Lower leg skin (tissue), 4 donors: Measurements from ENCODE around the gene LYG1. TPM values are rescaled to one million over a fixed set of nuclear protein-coding genes. Genes with fewer than 3 reads are reported as not detected.

Experiments
- DNase-seq, 2 donors: peaks; one replicate each; pipeline ENCODE4 v3.0.0-alpha.2; 2019; ENCODE audit warnings: low spot score in 2 of 2
- H3K4me3 ChIP-seq: fragments of 200-600 bp; sonication (generic); 2 replicates; pipeline ENCODE4 v1.5.1; 2017; ENCODE audit warnings: mild to moderate bottlenecking, low read depth; ENCODE audit not compliant: poor library complexity, severe bottlenecking
- POLR2A ChIP-seq, 2 donors: fragments of 450-650 bp; IDR thresholded peaks; one replicate each; pipeline ENCODE4 v1.6.1; 2016 to 2017; ENCODE audit warnings: antibody characterized with exemption in 2 of 2, mild to moderate bottlenecking in 1 of 2, moderate library complexity in 1 of 2
- WGBS, 2 donors: methylation state at CpG; one replicate each; pipeline ENCODE4 v1.1.5; 2018; 5-methylcytosine and 5-hydroxymethylcytosine counted together
- intact Hi-C: fragments of 100-400 bp; cut with DNase I; formaldehyde crosslinking; loops from one replicate; pipeline ENCODE4 v1.15.0; 2023; ENCODE audit warnings: low total_unique reads
- total RNA-seq, 4 donors: library from RNA; depleted of rRNA; stranded (reverse); fragments of >200 nt; gene quantifications; one replicate each; pipeline ENCODE4 v1.1.0, GENCODE V29; 2016
- TF ChIP-seq, protein P1 (sequence below), 3 donors: fragments of 450-650 bp; IDR thresholded peaks; one replicate each; pipeline ENCODE4 v1.5.1; 2016; ENCODE audit warnings: antibody characterized with exemption in 3 of 3, mild to moderate bottlenecking in 3 of 3, moderate library complexity in 2 of 3

The LYG1 gene
- total RNA-seq, 4 donors from 2014 or later = 0.97 to 1.7 TPM; not detected in 2

DNA sequence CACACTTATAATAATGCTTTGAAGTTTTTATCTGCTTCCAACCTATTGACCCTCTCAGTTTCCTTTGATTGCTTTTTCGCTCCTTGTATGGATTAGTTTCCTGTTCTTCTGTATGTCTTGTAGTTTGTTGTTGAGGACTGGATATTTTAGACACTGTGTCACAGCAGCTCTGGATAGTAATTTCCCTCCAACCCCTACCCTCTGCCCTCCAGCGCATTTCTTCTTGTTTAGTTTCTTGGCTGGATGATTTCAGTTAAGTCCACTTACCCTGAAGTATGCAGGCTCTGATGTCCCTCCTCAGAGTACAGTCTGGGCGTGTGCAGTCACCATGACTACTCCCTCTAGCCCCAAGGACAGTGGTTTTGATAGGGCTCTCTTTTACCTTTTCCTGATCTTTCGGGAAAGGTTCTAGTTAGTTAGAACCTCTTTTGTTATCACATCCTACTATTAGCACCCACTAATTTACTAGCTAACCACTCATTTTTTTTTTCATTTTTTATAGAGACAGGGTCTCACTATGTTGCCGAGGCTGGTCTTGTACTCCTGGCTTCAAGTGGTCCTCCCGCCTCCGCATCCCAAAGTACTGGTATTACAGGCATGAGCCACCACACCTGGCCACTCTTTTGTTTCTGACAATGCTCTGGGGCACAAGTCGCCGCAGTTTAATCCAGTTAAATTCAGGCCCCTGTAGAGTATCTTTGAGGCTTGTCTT is 16.3 kb upstream of the LYG1 start:
- WGBS, 2 donors = 97 to 99% methylated on average over 9 of the region's 9 CpGs
- intact Hi-C loops = no loop called here
- TF ChIP-seq POLR2A (IDR thresholded peaks at IDR 0.05) = no peak
- TF ChIP-seq, protein P1, sequence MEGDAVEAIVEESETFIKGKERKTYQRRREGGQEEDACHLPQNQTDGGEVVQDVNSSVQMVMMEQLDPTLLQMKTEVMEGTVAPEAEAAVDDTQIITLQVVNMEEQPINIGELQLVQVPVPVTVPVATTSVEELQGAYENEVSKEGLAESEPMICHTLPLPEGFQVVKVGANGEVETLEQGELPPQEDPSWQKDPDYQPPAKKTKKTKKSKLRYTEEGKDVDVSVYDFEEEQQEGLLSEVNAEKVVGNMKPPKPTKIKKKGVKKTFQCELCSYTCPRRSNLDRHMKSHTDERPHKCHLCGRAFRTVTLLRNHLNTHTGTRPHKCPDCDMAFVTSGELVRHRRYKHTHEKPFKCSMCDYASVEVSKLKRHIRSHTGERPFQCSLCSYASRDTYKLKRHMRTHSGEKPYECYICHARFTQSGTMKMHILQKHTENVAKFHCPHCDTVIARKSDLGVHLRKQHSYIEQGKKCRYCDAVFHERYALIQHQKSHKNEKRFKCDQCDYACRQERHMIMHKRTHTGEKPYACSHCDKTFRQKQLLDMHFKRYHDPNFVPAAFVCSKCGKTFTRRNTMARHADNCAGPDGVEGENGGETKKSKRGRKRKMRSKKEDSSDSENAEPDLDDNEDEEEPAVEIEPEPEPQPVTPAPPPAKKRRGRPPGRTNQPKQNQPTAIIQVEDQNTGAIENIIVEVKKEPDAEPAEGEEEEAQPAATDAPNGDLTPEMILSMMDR (IDR thresholded peaks at IDR 0.05) = no peak
- no peak overlapping the region for H3K4me3 ChIP-seq
- no peak for DNase-seq

DNA sequence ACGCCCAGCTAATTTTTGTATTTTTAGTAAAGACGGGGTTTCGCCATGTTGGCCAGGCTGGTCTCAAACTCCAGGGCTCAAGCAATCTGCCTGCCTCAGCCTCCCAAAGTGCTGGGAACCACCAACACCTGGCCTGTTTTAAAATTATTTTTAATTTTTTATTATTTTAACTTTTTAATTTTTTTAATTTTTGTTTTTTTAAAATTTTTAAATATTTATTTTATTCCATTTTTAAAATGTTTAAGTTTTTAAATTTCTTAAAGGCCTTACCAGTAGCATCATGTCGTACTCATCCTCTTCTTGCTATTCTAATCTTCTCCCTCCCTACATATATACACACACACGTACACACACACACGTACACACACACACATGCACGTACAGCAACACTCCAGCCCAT is 1.4 kb downstream of the LYG1 start:
- intact Hi-C loops = no loop called here
- no peak overlapping the region for H3K4me3 ChIP-seq
- no peak for DNase-seq
- WGBS, 2 donors = 94% methylated on average over 7 of the region's 7 CpGs
- no peak for TF ChIP-seq POLR2A (IDR thresholded peaks at IDR 0.05)
- TF ChIP-seq, protein P1 (IDR thresholded peaks at IDR 0.05) = no peak

DNA sequence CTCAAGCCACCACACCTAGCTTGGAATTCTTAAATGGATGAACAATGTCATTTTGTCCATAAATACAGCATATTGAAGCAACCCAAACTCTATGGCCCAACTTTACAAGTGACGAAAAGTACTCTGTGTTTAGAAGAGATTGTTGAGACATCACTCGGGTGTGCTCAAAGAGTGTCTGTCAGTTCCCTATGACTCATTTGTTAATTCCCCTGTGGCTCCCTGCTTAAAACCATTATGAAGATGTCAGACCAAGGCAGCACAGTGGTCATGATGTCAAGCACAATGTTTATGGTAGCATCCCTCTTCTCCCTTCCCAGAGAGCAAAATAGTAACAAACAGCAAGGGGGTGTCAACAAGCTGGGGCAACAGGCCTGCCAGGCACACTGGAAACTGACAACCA is 3.0 kb downstream of the LYG1 start:
- no peak for DNase-seq
- no peak overlapping the region for H3K4me3 ChIP-seq
- intact Hi-C loops = no loop called here
- TF ChIP-seq, protein P1 (IDR thresholded peaks at IDR 0.05) = no peak
- TF ChIP-seq POLR2A (IDR thresholded peaks at IDR 0.05) = no peak
- WGBS, 2 donors = 76 to 84% methylated on average over 2 of the region's 2 CpGs

DNA sequence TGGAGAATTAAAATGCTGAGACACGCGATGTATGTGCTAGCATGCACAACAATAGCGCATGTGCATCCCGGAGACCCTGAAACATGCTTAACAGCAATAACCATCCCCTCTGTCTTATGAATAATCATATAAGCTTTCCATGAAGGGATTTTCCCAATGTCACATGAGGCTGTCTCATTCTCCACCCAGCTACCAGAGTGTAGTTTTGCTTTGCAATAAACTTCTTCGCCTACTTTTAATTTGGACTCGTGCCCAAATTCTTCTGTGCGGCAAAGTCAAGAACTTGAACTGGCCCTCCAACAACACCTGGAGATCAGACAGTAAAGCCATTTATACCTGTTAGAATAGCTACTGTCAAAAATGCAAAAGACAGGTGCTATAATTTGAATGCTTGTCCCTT is 15.5 kb downstream of the LYG1 start:
- 75 to 80% methylated on average over 7 of the region's 7 CpGs for WGBS, 2 donors
- H3K4me3 ChIP-seq = no peak overlapping the region
- no peak for DNase-seq
- TF ChIP-seq, protein P1 (IDR thresholded peaks at IDR 0.05) = no peak
- TF ChIP-seq POLR2A (IDR thresholded peaks at IDR 0.05) = no peak
- intact Hi-C loops = no loop called here

DNA sequence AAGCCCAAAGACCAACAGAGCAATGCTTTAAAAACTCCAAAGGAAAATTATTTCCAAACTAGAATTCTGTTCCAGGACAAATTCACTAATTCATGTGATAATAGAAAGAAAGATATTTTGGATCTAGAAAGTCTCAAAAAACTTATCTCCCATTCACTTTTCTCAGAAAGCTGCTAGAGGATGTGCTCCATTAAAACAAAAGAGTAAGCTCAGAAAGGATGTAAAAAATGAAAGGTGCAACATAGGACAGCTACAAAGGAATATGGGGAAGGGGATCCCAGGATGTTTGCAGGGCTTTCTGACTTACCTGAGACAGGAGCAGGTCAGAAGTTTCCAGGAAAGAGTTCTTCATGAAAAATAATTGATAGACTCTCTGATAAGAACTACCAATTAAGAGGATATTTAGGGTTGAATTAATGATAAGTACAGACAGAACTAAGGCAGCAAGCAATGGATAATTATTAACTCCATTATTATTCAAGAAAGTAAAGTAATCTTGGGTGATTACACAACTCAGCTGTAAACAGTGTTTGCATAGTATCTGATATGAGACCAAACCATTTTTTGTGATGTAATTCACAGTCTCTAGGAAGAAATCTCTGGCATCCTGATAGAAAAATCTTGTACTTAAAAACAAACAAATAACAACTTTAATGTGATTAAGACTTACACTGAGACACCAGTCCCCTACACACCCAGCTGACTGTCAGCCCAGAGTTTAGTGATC is 20.9 kb downstream of the LYG1 start:
- no peak for TF ChIP-seq POLR2A (IDR thresholded peaks at IDR 0.05)
- TF ChIP-seq, protein P1 (IDR thresholded peaks at IDR 0.05) = no peak
- intact Hi-C loops = no loop called here
- no peak for DNase-seq
- no peak overlapping the region for H3K4me3 ChIP-seq
